ENCODE measurements around the gene FRYL. TPM values are rescaled to one million over a fixed set of nuclear protein-coding genes. Genes with fewer than 3 reads are reported as not detected.

Gene FRYL
- total RNA-seq, 1 experiment from 2014 or later = 53.9 TPM

GRCh38 chr4:48518143-48518542, 261.9 kb downstream of the FRYL start:
- POLR2A ChIA-PET = no interaction called here
- no peak overlapping the region for H3K4me3 Mint-ChIP-seq (ENCODE audit: unreplicated experiment)
- intact Hi-C loops (cut with micrococcal nuclease) = no loop called here
- no TSS peak for BruUV-seq (replicated peaks)
- H3K27ac Mint-ChIP-seq (ENCODE audit: low read depth, unreplicated experiment) = no peak overlapping the region
- no peaks in the 10 kb centered on the region for H3K9me3 Mint-ChIP-seq (ENCODE audit: unreplicated experiment)
- CTCF ChIA-PET = interaction anchor here (0.6 to 1.0 kb wide), 2 partner anchors 12 to 50 kb away, joined by 3 to 4 read pairs; no protein-coding TSS in a partner anchor
- DNase-seq (ENCODE audit: unreplicated experiment) = no peak
- H3K27me3 Mint-ChIP-seq (ENCODE audit: insufficient read depth, unreplicated experiment) = no peaks in the 10 kb centered on the region
- no peak for TF ChIP-seq CTCF (IDR thresholded peaks at IDR 0.05; ENCODE audit: unreplicated experiment)
- no peaks in the 10 kb centered on the region for H3K4me1 Mint-ChIP-seq (ENCODE audit: insufficient read depth, unreplicated experiment)
- peaks cover 77% of the 10 kb centered on the region for H3K36me3 Mint-ChIP-seq (ENCODE audit: insufficient read depth, unreplicated experiment)

GRCh38 chr4:48509543-48509942, 270.5 kb downstream of the FRYL start:
- no peak for TF ChIP-seq CTCF (IDR thresholded peaks at IDR 0.05; ENCODE audit: unreplicated experiment)
- CTCF ChIA-PET = interaction anchor here (0.5 to 2.6 kb wide), 2 partner anchors 37 to 840 kb away, joined by 4 to 7 read pairs; no protein-coding TSS in a partner anchor
- H3K27me3 Mint-ChIP-seq (ENCODE audit: insufficient read depth, unreplicated experiment) = no peaks in the 10 kb centered on the region
- DNase-seq (ENCODE audit: unreplicated experiment) = no peak
- H3K27ac Mint-ChIP-seq (ENCODE audit: low read depth, unreplicated experiment) = no peak overlapping the region
- no peaks in the 10 kb centered on the region for H3K4me1 Mint-ChIP-seq (ENCODE audit: insufficient read depth, unreplicated experiment)
- peaks cover 52% of the 10 kb centered on the region for H3K36me3 Mint-ChIP-seq (ENCODE audit: insufficient read depth, unreplicated experiment)
- intact Hi-C loops (cut with micrococcal nuclease) = no loop called here
- no peaks in the 10 kb centered on the region for H3K9me3 Mint-ChIP-seq (ENCODE audit: unreplicated experiment)
- BruUV-seq (replicated peaks) = no TSS peak
- POLR2A ChIA-PET = no interaction called here
- H3K4me3 Mint-ChIP-seq (ENCODE audit: unreplicated experiment) = no peak overlapping the region

GRCh38 chr4:48506716-48507115, 273.4 kb downstream of the FRYL start:
- BruUV-seq (replicated peaks) = no TSS peak
- intact Hi-C loops (cut with micrococcal nuclease) = no loop called here
- peaks cover 41% of the 10 kb centered on the region for H3K36me3 Mint-ChIP-seq (ENCODE audit: insufficient read depth, unreplicated experiment)
- no peaks in the 10 kb centered on the region for H3K27me3 Mint-ChIP-seq (ENCODE audit: insufficient read depth, unreplicated experiment)
- no peaks in the 10 kb centered on the region for H3K9me3 Mint-ChIP-seq (ENCODE audit: unreplicated experiment)
- no peak overlapping the region for H3K27ac Mint-ChIP-seq (ENCODE audit: low read depth, unreplicated experiment)
- ChIA-PET CTCF (interaction anchor here (0.6 to 0.8 kb wide), 2 partner anchors 12 to 626 kb away, joined by 3 to 4 read pairs; no protein-coding TSS in a partner anchor), POLR2A (interaction anchor here (0.5 to 0.6 kb wide), 2 partner anchors 14 to 70 kb away, joined by 3 to 4 read pairs; no protein-coding TSS in a partner anchor)
- no peak overlapping the region for H3K4me3 Mint-ChIP-seq (ENCODE audit: unreplicated experiment)
- DNase-seq (ENCODE audit: unreplicated experiment) = no peak
- H3K4me1 Mint-ChIP-seq (ENCODE audit: insufficient read depth, unreplicated experiment) = no peaks in the 10 kb centered on the region
- TF ChIP-seq CTCF (IDR thresholded peaks at IDR 0.05; ENCODE audit: unreplicated experiment) = no peak

- Mint-ChIP-seq H3K4me1 (ENCODE audit: insufficient read depth, unreplicated experiment) (no peaks in the 10 kb centered on the region), H3K9me3 (ENCODE audit: unreplicated experiment) (no peaks in the 10 kb centered on the region), H3K27me3 (ENCODE audit: insufficient read depth, unreplicated experiment) (no peaks in the 10 kb centered on the region), H3K4me3 (ENCODE audit: unreplicated experiment) (no peak overlapping the region), H3K27ac (ENCODE audit: low read depth, unreplicated experiment) (no peak overlapping the region), H3K36me3 (ENCODE audit: insufficient read depth, unreplicated experiment) (peaks cover 35% of the 10 kb centered on the region)
- DNase-seq (ENCODE audit: unreplicated experiment) = no peak
- TF ChIP-seq CTCF (IDR thresholded peaks at IDR 0.05; ENCODE audit: unreplicated experiment) = no peak
- intact Hi-C loops (cut with micrococcal nuclease) = no loop called here
- CTCF ChIA-PET = interaction anchor here (0.6 to 1.8 kb wide), 3 partner anchors 8 to 176 kb away, joined by 3 to 5 read pairs (median 3); no protein-coding TSS in a partner anchor
- no TSS peak for BruUV-seq (replicated peaks)
- POLR2A ChIA-PET = no interaction called here
Observed at GRCh38 chr4:48504352-48504751, 275.7 kb downstream of the FRYL start.
